SK-N-SH (cell line): ENCODE data around the gene CDX1.

ENCODE experiments used
- CHD2 ChIP-seq: fragments of 150-350 bp; IDR thresholded peaks from 2 replicates; pipeline ENCODE4 v1.6.1; 2018; ENCODE audit warnings: low read length; ENCODE audit not compliant: partially characterized antibody
- ELF1 ChIP-seq: IDR thresholded peaks from 2 replicates; pipeline ENCODE4 v1.4.0; 2012
- EZH2phosphoT487 ChIP-seq: fragments of 200-600 bp; sonication (generic); IDR thresholded peaks from 2 replicates; pipeline ENCODE4 v1.6.1; 2017; ENCODE audit warnings: low read depth, mixed run types, mild to moderate bottlenecking, antibody characterized with exemption, moderate library complexity, borderline replicate concordance
- JUND ChIP-seq: IDR thresholded peaks from 2 replicates; pipeline ENCODE4 v1.4.0; 2012
- NFIC ChIP-seq: IDR thresholded peaks from 2 replicates; pipeline ENCODE4 v1.4.0; 2012; ENCODE audit warnings: borderline replicate concordance
- POLR2AphosphoS5 ChIP-seq: IDR thresholded peaks from 2 replicates; pipeline ENCODE4 v1.6.1; 2012; ENCODE audit warnings: low read depth, low read length
- RAD21 ChIP-seq: IDR thresholded peaks from 2 replicates; pipeline ENCODE4 v1.6.1; 2012; ENCODE audit warnings: mild to moderate bottlenecking, low read length
- RXRA ChIP-seq: IDR thresholded peaks from 2 replicates; pipeline ENCODE4 v1.4.0; 2012; ENCODE audit warnings: low read depth, mild to moderate bottlenecking, borderline replicate concordance
- TCF12 ChIP-seq: IDR thresholded peaks from 2 replicates; pipeline ENCODE4 v1.4.0; 2012
- TF ChIP-seq, protein P1 (sequence below): fragments of 200-600 bp; sonication (generic); IDR thresholded peaks from 2 replicates; pipeline ENCODE4 v1.6.1; 2017; ENCODE audit warnings: antibody characterized with exemption, mild to moderate bottlenecking, moderate library complexity
- TF ChIP-seq, protein P2 (sequence below): IDR thresholded peaks from 2 replicates; pipeline ENCODE4; 2012

DNA sequence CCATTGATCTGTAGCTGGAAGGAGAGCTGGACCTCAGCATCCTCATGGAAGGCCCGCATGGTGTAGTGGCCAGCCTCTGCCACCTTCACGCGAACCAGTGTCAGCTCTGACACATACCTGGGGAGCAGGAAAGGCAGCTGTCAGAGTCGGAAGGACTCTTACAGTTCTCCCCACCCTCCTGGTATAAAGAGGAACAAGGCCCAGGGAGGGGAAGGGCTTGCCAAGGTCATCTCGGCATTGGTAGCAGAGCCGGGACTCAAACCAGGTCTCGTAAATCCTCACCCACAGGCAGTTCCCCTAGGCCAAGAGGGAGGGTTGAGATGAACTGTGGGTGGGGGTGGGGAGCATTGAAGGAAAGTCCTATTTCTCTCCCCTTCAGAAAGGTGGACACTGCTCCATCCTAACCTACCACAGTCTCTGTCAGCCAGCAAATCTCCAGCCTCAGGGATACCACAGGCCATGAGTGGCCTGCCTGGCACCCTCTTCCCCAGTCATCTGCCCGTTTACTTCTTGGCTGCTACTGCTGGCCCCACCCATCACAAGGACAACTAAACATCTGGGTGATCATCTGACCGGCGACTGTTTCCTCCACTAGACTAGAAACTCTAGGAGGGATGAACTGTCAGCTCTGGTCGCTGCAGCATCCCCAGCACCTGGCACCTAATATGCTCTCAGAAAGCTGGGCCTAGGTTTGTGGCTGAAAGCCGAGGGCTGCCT is 34.4 kb upstream of the CDX1 start:
- no peak for TF ChIP-seq ELF1
- no peak for TF ChIP-seq RAD21
- TF ChIP-seq RXRA, result no peak
- TF ChIP-seq, protein P1, sequence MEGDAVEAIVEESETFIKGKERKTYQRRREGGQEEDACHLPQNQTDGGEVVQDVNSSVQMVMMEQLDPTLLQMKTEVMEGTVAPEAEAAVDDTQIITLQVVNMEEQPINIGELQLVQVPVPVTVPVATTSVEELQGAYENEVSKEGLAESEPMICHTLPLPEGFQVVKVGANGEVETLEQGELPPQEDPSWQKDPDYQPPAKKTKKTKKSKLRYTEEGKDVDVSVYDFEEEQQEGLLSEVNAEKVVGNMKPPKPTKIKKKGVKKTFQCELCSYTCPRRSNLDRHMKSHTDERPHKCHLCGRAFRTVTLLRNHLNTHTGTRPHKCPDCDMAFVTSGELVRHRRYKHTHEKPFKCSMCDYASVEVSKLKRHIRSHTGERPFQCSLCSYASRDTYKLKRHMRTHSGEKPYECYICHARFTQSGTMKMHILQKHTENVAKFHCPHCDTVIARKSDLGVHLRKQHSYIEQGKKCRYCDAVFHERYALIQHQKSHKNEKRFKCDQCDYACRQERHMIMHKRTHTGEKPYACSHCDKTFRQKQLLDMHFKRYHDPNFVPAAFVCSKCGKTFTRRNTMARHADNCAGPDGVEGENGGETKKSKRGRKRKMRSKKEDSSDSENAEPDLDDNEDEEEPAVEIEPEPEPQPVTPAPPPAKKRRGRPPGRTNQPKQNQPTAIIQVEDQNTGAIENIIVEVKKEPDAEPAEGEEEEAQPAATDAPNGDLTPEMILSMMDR, result no peak
- no peak for TF ChIP-seq CHD2
- TF ChIP-seq POLR2AphosphoS5, result no peak
- TF ChIP-seq, protein P2, sequence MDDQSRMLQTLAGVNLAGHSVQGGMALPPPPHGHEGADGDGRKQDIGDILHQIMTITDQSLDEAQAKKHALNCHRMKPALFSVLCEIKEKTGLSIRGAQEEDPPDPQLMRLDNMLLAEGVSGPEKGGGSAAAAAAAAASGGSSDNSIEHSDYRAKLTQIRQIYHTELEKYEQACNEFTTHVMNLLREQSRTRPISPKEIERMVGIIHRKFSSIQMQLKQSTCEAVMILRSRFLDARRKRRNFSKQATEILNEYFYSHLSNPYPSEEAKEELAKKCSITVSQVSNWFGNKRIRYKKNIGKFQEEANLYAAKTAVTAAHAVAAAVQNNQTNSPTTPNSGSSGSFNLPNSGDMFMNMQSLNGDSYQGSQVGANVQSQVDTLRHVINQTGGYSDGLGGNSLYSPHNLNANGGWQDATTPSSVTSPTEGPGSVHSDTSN, result no peak
- TF ChIP-seq NFIC, result no peak
- no peak for TF ChIP-seq JUND
- TF ChIP-seq EZH2phosphoT487, result no peak
- no peak for TF ChIP-seq TCF12
